SW 1271 (cell line): Measurements from ENCODE around the gene MACROD1.
A peak's percentile ranks its signal among the peaks of the same experiment; 100 is the strongest.
"Not testable (repeated sequence)": the region's sequence is repeated elsewhere in the genome, so short reads cannot be mapped to it uniquely, and the experiment has no call there.

ENCODE experiments used
- DNase-seq, 2 experiments: peaks; one replicate each; lab custom pipeline; 2025; lab: John Stamatoyannopoulos, UW

MACROD1 gene

GRCh38 chr11:64185693-64186491 lies 20.0 kb upstream of the MACROD1 start, which contains the start of gene STIP1:
Gene STIP1 (plus strand): TSS chr11:64186171. CDS start chr11:64186262, 91 bp downstream.
- DNase-seq: peak; percentile 98 to 100

GRCh38 chr11:64185175-64185692 lies 19.3 kb upstream of the MACROD1 start:
- DNase-seq: peak; percentile 70 to 87

GRCh38 chr11:64183890-64184289 lies 18.0 kb upstream of the MACROD1 start:
- DNase-seq: no peak

- DNase-seq: peak; percentile 74 to 84
These were observed 15.8 kb upstream of the MACROD1 start for GRCh38 chr11:64181506-64182411.

- no peak for DNase-seq
These were observed 15.0 kb upstream of the MACROD1 start for GRCh38 chr11:64180891-64181290.

- no peak for DNase-seq
These were observed 13.2 kb upstream of the MACROD1 start for GRCh38 chr11:64178951-64179639.

- DNase-seq: no peak
These were observed 12.3 kb upstream of the MACROD1 start for GRCh38 chr11:64178203-64178602.

- no peak for DNase-seq
These were observed 10.8 kb upstream of the MACROD1 start for GRCh38 chr11:64176751-64177150.

GRCh38 chr11:64173616-64174355 lies 7.9 kb upstream of the MACROD1 start:
- DNase-seq: no peak

GRCh38 chr11:64170419-64170818 lies 4.5 kb upstream of the MACROD1 start:
- no peak for DNase-seq

- DNase-seq: peak in 1 of 2 experiments; percentile 31
These were observed 452 bp downstream of the MACROD1 start for GRCh38 chr11:64165481-64165841.

- DNase-seq: no peak
These were observed 1.3 kb downstream of the MACROD1 start for GRCh38 chr11:64164392-64165312.

GRCh38 chr11:64163951-64164350 lies 2.0 kb downstream of the MACROD1 start:
- no peak for DNase-seq

- DNase-seq: not testable (repeated sequence)
These were observed 3.1 kb downstream of the MACROD1 start for GRCh38 chr11:64162769-64163168.

- no peak for DNase-seq
These were observed 4.9 kb downstream of the MACROD1 start for GRCh38 chr11:64161037-64161436.

- no peak for DNase-seq
These were observed 8.1 kb downstream of the MACROD1 start for GRCh38 chr11:64157631-64158394.

GRCh38 chr11:64156235-64157011 lies 9.5 kb downstream of the MACROD1 start:
- no peak for DNase-seq

GRCh38 chr11:64153812-64154211 lies 12.1 kb downstream of the MACROD1 start:
- no peak for DNase-seq
